ENCODE measurements around the gene SH2D4B. TPM values are rescaled to one million over a fixed set of nuclear protein-coding genes. Genes with fewer than 3 reads are reported as not detected.

SH2D4B gene
- total and polyA plus RNA-seq, 2 donors (not counting 3 experiments of a cell fraction or from before 2014, with no cell fraction given) = not detected

GRCh38 chr10:80649183-80649582, 111.5 kb downstream of the SH2D4B start:
- TF ChIP-seq FOS (IDR thresholded peaks at IDR 0.05; ENCODE audit: borderline replicate concordance, insufficient read depth, low read length) (no peak), GATA2 (IDR thresholded peaks at IDR 0.05; ENCODE audit: insufficient read depth, insufficient read length, low read depth, low read length) (no peak), CTCF (IDR thresholded peaks at IDR 0.05; ENCODE audit: extremely low read depth in 1 of 2, insufficient read depth in 1 of 2, low read depth in 1 of 2, low read length in 2 of 2) (no peak)
- dilution Hi-C loops (cut with MboI; ENCODE audit: extremely low pct_ligation_motif_present, low sequenced_read_pairs) (no loop called here), intact Hi-C loops (cut with micrococcal nuclease) (no loop called here)
- no peak overlapping the region for H3K27ac ChIP-seq (ENCODE audit: insufficient read depth, low read depth, low read length)
- BruUV-seq (replicated peaks) = no TSS peak
- H3K9ac ChIP-seq (replicated peaks; ENCODE audit: extremely low read depth, insufficient read depth, low read length) = no peak overlapping the region
- H3K27me3 ChIP-seq (ENCODE audit: control insufficient read depth in 2 of 2, insufficient read depth in 2 of 2, low read length in 2 of 2) = no peaks in the 10 kb centered on the region
- no peaks in the 10 kb centered on the region for H3K79me2 ChIP-seq (ENCODE audit: control insufficient read depth, insufficient read depth, low read length)
- no peaks in the 10 kb centered on the region for H3K9me3 ChIP-seq (replicated peaks; ENCODE audit: control insufficient read depth, insufficient read depth, low read length)
- H3K4me2 ChIP-seq (ENCODE audit: insufficient read depth, low read length) = no peak overlapping the region
- FAIRE-seq (no peak), DNase-seq (ENCODE audit: low read depth, low spot score) (no peak)
- H3K4me1 ChIP-seq (ENCODE audit: control insufficient read depth, extremely low read depth, insufficient read depth, low read length) = no peaks in the 10 kb centered on the region
- no peaks in the 10 kb centered on the region for H3K36me3 ChIP-seq (ENCODE audit: control insufficient read depth in 2 of 2, extremely low read depth in 1 of 2, insufficient read depth in 2 of 2, low read length in 2 of 2)
- no peak overlapping the region for H3K4me3 ChIP-seq (replicated peaks in 1 of 3; ENCODE audit: insufficient read depth in 1 of 3, low read depth in 1 of 3, low read length in 3 of 3)
- no peaks in the 10 kb centered on the region for H4K20me1 ChIP-seq (replicated peaks; ENCODE audit: control insufficient read depth, extremely low read depth, insufficient read depth, low read length)
- CTCF ChIA-PET = interaction anchor here (1.2 to 6.6 kb wide), 2 partner anchors 13 to 53 kb away, joined by 3 to 50 read pairs; no protein-coding TSS in a partner anchor
- no peak overlapping the region for H2AFZ ChIP-seq (ENCODE audit: low read depth, low read length)
- POLR2A ChIA-PET = no interaction called here
- no peaks in the 10 kb centered on the region for H3K9me1 ChIP-seq (replicated peaks; ENCODE audit: control insufficient read depth, extremely low read depth, insufficient read depth, low read length)

GRCh38 chr10:80655898-80656297, 118.2 kb downstream of the SH2D4B start:
- Histone ChIP-seq H3K36me3 (ENCODE audit: control insufficient read depth in 2 of 2, extremely low read depth in 1 of 2, insufficient read depth in 2 of 2, low read length in 2 of 2) (no peaks in the 10 kb centered on the region), H4K20me1 (replicated peaks; ENCODE audit: control insufficient read depth, extremely low read depth, insufficient read depth, low read length) (no peaks in the 10 kb centered on the region), H3K4me1 (ENCODE audit: control insufficient read depth, extremely low read depth, insufficient read depth, low read length) (no peaks in the 10 kb centered on the region), H3K27me3 (ENCODE audit: control insufficient read depth in 2 of 2, insufficient read depth in 2 of 2, low read length in 2 of 2) (no peaks in the 10 kb centered on the region), H3K79me2 (ENCODE audit: control insufficient read depth, insufficient read depth, low read length) (no peaks in the 10 kb centered on the region), H3K9me3 (replicated peaks; ENCODE audit: control insufficient read depth, insufficient read depth, low read length) (no peaks in the 10 kb centered on the region), H3K27ac (ENCODE audit: insufficient read depth, low read depth, low read length) (no peak overlapping the region), H2AFZ (ENCODE audit: low read depth, low read length) (no peak overlapping the region), H3K9ac (replicated peaks; ENCODE audit: extremely low read depth, insufficient read depth, low read length) (no peak overlapping the region), H3K4me3 (replicated peaks in 1 of 3; ENCODE audit: insufficient read depth in 1 of 3, low read depth in 1 of 3, low read length in 3 of 3) (no peak overlapping the region), H3K9me1 (replicated peaks; ENCODE audit: control insufficient read depth, extremely low read depth, insufficient read depth, low read length) (no peaks in the 10 kb centered on the region), H3K4me2 (ENCODE audit: insufficient read depth, low read length) (no peak overlapping the region)
- ChIA-PET CTCF (no interaction called here), POLR2A (no interaction called here)
- no peak for FAIRE-seq
- TF ChIP-seq CTCF (IDR thresholded peaks at IDR 0.05; ENCODE audit: extremely low read depth in 1 of 2, insufficient read depth in 1 of 2, low read depth in 1 of 2, low read length in 2 of 2) (no peak), JUN (IDR thresholded peaks at IDR 0.05; ENCODE audit: borderline replicate concordance, insufficient read depth, insufficient read length, low read depth) (no peak), POLR2AphosphoS5 (IDR thresholded peaks at IDR 0.05; ENCODE audit: insufficient read depth, low read depth, low read length) (no peak), EZH2 (IDR thresholded peaks at IDR 0.05; ENCODE audit: borderline replicate concordance, low read depth, low read length, severe bottlenecking) (no peak), POLR2A (IDR thresholded peaks at IDR 0.05; ENCODE audit: low read depth, low read length) (no peak), MAX (IDR thresholded peaks at IDR 0.05; ENCODE audit: insufficient read depth, insufficient read length) (no peak), FOS (IDR thresholded peaks at IDR 0.05; ENCODE audit: borderline replicate concordance, insufficient read depth, low read length) (no peak), MYC (IDR thresholded peaks at IDR 0.05; ENCODE audit: low read depth, low read length) (no peak), GATA2 (IDR thresholded peaks at IDR 0.05; ENCODE audit: insufficient read depth, insufficient read length, low read depth, low read length) (no peak)
- dilution Hi-C loops (cut with MboI; ENCODE audit: extremely low pct_ligation_motif_present, low sequenced_read_pairs) (no loop called here), intact Hi-C loops (cut with micrococcal nuclease) (no loop called here)
- BruUV-seq (replicated peaks) = no TSS peak
- DNase-seq (ENCODE audit: low read depth, low spot score) = no peak

All from endothelial cell of umbilical vein (primary cell).